T follicular helper cell (primary cell): ENCODE results near the gene NAGPA.

Experiments
- DNase-seq: peaks from one replicate; pipeline ENCODE4 v3.0.0-alpha.2; 2020; ENCODE audit warnings: low read depth

NAGPA gene

DNA sequence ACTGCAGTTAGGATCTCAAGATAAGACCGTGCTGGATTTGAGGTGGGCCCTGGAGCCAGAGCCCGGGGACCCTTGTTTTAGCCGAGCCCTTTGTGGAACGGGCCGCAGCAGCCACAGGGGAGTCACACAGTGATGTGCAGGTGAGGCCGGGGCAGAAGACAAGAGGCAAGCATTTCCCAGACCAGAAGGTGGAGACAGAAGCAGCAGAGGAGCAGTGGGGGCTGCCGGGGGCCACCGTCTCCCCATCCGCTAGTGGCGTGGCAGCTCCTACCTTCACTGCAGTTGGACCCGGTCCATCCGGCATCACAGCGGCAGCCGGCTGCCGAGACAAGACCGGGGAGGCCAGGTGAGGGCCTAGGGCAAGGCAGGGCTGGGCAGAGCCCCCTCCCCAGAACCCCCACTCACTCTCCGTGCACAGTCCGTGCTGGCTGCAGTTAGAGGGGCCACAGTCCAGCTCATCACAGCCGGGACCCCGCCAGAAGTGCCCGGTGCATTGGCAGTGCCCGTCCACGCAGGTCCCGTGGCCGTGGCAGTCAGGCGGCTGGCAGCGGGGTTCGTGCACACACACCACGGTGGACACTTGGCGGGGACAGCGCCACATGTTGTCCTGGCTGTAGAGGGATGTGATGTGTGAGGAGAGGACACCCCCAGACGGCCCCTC lies 6.0 kb downstream of the NAGPA start:
- DNase-seq = no peak

DNA sequence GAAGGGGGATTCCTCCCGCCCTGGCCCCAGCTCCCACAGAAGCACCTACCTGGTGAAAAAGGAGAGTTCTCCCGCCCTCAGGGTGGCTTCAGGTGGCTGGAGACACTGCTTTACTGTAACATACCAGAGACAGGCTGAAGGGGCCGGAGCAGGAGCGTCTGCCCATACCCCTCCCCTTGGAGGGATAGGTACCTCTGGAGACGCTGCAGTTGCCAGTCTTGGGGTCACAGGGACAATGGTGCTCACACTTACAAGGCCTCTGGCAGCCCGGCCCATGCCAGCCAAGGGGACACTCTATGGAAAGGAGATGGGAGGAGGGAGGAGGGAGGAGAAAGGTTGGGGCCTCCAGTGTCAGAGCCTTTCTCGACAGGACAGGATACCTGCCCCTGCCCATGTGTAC lies 6.6 kb downstream of the NAGPA start:
- no peak for DNase-seq

DNA sequence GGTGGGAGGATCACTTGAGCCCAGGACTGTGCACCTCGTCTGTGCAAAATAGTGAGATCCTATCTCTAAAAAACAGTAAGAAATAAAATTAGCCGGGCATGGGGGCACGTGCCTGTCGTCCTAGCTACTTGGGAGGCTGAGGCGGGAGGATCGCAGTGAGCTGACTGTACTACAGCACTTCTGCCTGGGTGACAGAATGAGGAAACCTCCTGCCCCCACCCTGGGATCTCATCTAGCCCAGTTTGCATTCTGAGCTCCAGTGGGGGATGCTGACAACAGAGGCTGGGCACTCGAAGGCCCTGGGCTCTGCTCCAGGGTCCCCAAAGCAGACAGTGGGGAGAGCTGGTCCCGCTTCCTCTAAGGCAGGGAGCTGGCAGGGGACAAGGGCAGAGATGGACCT lies 7.1 kb downstream of the NAGPA start:
- DNase-seq = no peak

DNA sequence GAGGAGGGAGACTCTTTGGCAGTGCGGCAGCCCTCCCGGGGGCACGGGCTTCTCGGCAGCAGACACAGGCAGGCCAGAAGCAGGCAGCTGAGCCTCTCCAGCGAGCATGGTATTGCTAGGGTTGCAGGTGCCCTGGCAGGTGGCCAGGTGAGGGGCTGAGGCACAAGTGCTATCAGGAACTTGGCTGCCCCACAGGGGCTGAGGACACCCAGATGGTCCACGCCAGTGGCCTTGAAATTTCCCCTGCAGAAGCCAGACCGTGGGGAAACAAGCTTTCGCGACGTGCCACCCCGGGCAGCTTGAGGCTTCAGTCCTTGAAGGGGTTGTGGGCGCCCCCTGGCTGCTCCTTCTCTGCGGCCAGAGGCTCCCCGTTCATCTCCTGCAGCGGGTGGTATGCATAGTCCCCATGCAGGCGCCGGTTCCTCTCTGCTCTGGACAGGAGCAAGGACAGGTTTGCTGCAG lies 8.5 kb downstream of the NAGPA start:
- DNase-seq = no peak

DNA sequence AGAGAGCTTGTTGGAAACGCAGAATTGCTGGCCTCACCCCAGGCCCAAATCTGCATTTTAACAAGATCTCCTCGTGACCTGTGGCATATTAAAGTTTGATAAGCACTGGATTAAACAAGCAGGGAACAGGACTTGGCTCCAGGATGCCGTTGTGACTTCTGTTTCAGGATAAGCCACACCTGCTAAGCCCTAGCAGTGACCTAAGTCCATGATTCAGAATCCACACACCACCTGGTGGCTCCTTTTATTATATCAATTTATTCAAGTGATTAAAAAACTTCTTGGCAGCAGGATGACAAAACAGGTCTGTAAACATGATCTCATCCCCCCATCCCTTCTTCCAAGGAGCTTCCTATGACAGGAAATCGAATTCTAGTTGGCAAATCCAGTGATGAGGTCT lies 9.1 kb downstream of the NAGPA start:
- DNase-seq = no peak

DNA sequence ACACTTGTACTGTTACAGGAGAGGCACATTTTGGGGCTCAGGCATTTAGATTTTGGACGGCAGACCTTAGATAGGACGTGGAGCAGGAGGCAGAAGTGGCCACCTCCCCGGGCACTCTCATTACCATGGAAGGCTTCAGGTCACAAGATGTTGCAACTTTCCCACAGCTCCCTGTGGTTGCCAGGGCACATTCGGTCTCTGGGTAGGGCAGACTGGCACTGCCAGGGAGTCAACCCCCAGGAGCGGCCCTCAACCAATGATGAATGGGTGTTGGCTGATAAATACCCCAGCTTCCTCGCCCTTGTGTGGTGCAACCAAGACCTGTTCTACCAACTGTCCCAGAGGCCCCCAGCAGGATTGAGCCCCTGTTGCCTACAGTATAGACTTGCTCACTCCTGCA lies 11.2 kb downstream of the NAGPA start:
- DNase-seq = no peak

DNA sequence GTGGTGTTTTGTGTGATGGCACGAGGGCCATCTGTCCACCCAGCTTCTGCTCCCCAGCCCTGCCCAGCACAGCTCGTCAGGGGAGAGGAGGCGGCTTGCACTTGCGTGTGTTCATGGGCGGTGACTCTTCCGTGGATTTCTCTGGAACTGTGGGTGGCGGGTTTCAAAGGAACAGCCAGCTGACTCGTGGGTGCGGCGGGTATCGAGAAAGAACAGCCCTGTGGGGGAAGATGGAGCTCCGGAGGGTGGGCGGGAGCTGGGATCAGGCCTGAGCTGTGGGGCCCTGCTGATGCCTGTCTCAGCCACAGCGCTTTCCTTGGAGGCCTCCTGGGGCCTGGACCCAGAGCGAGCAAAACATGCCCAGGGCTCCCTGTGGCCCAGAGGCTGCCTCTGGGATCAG lies 13.2 kb downstream of the NAGPA start:
- no peak for DNase-seq

DNA sequence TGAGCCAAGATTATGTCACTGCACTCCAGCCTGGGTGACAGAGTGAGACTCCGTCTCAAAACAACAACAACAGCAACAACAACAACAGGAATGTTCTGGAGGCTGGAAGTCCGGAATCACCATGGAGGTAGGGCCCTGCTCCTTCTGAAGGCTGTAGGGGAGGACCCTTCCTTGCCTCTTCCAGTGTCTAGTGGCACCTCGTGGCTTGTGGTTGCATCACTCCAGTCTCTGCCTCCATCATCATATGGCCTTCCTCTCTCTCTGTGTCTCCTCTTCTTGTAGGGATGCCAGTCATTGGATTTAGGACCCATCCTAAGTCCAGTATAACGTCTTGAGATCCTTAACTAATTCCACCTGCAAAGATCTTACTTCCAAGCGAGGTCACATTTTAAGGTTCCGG lies 14.0 kb downstream of the NAGPA start:
- DNase-seq = no peak

DNA sequence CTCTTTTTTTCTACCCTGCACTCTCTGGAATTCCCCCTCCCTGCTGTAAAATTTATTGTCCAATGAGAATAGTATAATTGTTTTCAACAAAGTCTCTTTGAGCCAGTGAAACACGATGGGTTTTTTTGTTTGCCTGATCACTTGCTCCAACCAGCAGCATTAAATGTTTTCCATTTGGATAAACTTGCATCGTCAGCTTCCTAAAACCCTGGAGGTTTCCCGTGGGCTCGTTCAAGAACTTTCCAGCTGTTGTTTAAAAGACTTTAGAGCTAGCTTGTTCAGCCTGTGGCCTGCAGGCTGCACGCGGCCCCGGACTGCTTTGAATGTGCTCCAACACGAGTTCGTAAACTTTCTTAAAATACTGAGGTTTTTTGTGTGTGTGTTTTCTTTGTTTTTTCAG lies 14.9 kb downstream of the NAGPA start:
- DNase-seq = no peak

DNA sequence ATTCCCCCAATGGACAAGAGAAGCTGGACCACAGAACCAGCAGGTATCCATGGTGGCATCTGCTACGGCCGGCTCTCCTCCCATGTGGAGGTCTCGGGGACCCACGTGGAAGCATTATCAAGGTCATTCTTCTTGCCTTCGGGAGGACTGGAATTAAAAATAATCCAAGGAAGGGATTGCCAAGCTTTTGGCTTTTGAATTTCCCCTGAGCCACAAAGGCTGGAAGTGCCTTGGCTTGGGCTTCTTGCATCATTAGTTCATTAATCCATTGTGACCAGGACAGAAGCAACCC lies 16.1 kb downstream of the NAGPA start:
- no peak for DNase-seq

DNA sequence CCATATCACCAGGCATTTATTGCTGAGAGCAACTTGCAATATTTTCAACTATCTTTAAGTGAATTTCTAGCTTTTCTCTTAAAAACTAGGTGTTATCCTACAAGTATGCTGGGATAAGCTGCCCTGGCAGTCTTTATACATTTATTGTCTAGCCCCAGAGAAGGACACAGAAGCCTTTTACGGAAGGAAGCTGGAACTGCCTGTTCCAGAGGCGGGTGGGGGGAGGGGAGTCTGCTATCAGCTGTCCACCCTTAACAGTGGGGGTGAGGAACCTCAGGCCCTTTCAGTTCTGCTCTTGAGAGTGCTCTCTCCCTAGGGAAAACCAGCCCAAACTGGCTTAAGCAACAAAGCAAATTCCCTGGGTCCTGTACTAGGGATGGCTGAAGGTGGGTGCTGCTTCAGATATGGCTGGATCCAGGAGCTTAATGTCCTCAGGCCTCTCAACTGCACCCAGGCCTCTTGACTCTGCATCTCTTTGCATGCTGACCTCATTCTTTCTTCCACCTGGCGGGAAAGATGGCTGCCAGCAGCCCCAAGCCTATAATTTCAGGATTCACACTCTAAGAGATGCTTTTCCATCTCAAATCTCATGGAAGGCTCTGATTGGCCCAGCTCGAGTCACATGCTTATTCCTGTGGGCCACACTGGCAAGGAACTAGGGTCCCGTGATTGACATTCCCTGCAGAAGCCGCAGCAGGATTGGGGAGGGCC lies 16.6 kb downstream of the NAGPA start:
- no peak for DNase-seq

DNA sequence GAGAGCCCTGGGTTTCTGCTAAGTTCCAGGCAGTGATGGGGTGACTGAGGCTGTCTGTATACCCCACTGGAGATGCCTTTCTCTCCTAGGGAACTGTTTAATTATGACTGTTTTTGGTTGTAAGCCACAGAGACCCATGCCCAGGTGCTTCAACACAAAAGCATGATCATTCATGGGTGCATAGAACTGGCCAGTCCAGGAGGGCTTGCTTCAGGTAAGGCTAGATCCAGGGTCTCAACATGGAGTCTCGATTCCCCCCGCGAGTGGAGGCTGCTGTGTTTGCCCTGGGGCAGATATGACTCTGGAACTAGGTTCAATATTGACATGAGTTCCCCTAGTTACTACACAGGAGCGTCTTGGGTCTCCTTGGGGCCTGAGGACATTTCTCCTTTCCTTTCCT lies 17.8 kb downstream of the NAGPA start:
- no peak for DNase-seq

DNA sequence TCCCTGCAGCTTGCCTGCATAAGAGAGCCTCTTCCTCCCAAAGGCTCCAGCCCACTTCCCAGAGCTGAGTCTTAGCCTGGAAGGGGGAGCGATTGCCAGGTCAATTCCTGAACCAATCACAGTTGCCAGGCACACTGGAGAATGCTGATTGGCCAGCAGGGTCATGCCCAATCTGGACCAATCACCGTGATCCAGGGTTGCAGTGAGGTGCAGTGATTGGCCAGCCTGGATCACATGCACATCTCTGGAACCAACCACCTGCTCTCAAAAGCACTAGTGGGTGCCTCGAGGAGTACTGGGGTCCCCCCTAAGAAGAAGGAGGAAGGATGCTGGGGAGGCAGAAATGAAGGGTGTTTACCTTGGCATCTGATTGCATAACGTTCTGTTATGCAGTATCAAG lies 18.4 kb downstream of the NAGPA start:
- DNase-seq = no peak

DNA sequence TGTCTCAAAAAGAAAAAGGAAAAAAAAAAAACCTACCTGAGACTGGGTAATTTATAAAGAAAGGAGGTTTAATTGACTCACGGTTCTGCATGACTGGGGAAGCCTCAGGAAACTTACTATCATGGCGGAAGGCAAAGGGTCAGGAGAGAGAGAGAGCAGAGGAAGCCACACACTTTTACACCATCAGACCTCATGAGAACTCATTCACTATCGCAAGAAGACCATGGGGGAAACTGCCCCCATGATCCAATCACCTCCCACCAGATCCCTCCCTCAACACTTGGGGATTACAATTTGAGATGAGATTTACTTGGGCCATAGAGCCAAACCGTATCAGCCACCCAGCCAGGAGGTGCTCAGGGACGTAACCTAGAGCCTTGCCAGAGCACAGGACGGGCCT lies 20.8 kb downstream of the NAGPA start:
- DNase-seq = no peak

DNA sequence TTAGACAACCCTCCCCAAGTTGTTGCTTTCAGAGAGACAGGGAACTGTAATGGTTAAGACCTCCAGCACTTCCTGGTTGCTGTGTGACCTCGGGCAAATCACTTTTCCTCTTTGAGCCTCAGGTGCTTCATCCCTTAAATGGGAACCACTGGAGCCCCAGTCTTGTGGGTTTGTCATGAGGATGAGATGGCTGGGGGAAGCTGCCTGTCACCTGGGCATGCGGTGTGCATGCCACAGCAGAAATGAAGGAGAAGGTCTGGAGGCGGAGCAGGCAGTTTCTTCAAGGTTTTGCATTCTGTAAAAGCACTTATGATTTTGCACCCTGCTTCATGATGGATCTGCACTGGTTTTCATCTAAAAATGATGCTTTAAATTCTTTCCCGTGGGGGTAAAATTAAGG lies 22.1 kb downstream of the NAGPA start:
- no peak for DNase-seq

DNA sequence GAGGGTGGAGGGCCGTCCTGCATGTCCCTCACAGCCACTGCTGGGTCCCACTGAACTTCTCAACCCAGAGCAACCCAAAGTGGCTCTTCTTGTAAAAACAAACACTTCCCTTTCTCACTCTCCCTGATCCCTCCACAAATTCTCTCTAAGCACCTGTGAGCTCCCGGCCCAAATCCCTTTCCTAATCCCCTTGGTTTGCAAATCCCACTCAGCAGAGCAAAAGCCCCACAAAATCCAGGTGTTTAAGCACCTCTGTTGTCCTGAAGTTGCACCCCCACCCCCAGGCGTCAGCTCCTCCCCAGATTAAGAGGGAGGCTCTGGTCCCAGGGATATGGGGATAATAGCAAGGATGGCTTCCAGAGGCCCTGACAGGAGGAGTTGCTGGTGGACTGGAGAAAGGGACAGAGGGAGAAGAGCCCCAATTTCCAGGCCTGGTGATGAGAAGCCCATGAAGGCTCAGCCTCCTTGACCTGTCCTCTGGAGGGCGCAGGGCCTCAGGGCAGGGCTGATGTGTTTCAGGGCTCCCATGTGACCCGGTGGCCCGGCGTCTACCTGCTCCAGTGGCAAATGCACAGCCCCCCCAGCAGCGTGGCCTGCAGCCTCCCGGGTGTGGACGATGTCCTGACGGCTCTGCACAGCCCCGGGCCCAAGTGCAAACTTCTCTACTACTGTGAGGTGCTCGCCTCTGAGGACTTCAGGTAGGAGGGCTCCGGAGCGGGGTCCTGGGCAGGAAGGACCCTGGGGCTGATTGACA lies 23.0 kb downstream of the NAGPA start:
- no peak for DNase-seq

DNA sequence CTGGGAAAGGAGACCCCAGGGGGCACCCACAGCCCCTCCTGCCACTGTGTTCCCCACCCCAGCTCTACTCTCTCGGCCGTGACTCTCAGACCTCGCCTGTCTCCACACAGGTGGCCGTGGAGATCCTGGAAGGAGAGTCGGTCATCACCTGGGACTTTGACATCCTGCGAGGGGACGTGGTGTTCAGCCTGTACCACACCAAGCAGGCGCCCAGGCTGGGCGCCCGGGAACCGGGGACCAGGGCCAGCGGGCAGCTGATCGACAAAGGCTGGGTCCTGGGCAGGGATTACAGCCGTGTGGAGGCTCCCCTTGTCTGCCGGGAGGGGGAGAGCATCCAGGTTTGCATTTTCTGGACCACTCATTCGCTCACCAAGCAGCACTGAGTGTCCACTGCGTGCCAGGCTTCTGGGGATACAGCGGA lies 25.4 kb downstream of the NAGPA start:
- no peak for DNase-seq

DNA sequence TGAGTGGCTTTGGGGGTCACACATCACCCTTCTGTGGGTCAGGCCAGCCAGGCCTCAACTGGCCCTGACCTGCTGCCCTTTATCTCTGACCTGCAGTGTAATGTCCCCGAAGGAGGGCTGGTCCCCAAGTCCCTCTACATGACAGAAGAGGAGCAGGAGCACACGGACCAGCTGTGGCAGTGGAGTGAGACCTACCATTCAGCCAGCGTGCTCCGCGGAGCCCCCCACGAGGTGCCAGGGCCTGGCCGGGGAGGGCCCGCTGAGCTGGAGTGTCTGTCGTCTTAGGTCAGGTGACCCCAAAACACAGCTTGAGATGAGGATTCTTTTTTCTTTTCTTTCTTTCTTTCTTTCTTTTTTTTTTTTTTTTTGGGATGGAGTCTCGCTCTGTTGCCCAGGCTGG lies 26.5 kb downstream of the NAGPA start:
- no peak for DNase-seq

DNA sequence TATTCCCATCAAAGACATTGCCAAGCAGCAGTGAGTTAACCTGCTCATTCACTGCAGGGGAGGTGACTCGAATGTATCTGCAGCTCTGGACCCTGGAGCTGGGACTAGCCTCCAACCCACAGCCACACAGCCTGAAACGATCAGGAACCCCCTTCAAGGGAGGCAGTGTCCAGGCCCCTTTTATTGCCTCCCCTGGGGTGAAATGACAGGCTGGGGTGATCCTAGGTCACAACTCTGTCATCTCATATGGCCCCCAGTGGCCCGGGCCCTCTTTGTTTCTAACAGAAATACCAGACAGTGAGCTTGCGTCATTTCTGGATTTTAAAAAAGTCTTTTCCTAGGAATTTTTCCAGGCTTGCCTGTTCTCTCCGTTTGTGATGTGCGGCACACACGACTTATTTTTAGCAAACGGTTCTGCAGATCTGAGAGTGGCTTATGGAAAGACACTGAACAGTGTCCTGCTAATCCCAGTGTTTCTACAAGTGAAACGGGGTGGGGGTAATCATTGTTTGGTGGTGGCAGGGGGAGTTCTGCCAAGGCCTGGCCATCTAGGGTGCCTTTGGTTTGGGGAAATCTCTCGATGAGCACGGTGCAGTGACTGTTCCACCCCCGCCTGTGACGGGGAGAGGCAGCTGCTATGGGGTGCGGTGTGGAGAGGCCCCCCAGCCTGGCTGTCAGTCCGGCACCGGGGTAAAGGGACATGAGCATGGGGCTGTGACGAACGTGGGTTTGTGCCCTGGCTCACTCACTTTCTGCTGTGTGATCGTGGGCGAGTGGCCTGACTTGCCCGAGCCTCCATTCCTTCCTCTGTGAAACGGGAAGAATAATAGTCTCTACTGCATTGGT lies 27.2 kb downstream of the NAGPA start:
- DNase-seq = no peak

DNA sequence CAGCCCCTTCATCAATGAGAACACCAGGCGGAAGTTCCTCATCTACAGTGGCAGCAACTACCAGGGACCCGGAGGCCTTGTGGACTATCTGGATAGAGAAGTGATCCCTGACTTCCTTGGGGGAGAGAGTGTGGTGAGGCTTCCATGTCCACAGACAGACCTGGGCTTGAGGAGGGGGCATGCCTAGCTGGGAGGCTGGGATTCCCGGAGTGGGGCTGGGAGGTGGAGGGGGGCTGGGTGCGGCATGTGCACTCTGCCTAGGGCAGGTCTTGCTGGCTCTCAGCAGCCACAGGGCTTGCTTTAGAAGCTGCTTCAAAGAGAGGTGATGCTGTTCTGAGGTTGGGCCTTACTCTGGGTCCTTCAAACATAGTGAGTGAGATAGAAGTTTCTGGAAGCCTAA lies 27.8 kb downstream of the NAGPA start:
- DNase-seq = no peak

DNA sequence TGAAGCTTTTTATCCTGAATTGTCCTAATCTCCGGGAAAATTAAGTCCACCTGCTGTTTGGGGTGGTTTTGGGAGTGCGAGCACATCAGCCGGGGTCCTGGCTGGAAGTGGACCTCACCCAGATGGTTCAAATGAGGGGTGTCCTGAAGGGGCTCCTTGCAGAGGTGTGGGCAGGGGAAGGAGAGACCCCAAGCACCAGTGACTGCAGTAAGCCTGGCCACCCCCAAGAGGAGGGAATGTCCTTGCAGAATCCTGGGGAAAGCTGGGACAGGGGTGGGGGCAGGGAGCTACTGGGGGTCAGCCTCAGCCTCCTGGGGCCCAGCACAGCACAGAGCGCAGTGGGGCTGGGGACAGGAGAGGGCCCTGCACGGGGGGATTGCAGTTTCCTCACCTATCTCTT lies 29.4 kb downstream of the NAGPA start:
- DNase-seq = no peak

DNA sequence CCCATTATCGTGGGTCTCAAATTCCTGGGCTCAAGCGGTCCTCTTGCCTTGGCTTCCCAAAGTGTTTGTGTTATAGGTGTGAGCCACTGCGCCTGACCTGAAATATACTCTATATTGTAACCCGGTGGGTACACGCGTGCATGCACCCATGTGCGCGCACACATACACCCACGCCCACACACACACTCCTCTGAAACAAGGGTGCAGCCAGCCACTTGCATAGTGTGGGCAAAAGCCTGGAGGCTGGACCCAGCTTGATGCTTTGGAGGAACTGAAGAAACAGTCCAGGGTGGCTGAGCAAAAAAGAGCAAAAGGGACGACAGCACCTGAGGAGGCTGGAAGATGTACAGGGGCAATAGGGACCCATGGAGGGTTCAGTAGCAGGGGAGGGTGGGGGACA lies 29.9 kb downstream of the NAGPA start:
- DNase-seq = no peak

DNA sequence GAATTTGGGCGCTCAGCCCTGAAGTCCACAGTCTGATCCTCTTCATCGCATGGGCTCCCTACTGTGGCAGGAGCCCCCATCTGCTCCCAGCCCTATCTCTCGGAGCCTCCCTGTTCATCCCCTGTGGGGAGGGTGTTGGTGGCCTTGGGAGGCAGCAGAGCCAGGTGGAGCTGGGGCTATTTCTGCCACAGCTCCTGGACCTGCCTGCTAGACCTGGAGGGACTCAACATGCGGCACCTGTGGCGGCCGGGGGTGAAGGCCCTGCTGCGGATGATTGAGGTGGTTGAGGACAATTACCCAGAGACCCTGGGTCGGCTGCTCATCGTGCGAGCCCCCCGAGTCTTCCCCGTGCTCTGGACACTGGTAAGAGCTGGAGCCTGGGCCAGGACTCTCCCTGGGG lies 30.5 kb downstream of the NAGPA start:
- DNase-seq = no peak
